Omental fat pad (tissue), 4 donors: ENCODE data around the gene JAML. TPM values are rescaled to one million over a fixed set of nuclear protein-coding genes. Genes with fewer than 3 reads are reported as not detected.

ENCODE experiments used
- ATAC-seq: fragments of 150-250 bp; one replicate; pipeline ENCODE4 v1.9.1; 2016; ENCODE audit warnings: mild to moderate bottlenecking, moderate library complexity; ENCODE audit not compliant: low FRiP score
- DNase-seq: peaks from one replicate; pipeline ENCODE4 v3.0.0-alpha.2; 2019; ENCODE audit warnings: low spot score
- CTCF ChIP-seq, 3 donors: fragments of 450-650 bp; IDR thresholded peaks; one replicate each; pipeline ENCODE4 v1.5.1; 2016 to 2017; ENCODE audit warnings: antibody characterized with exemption in 3 of 3, mild to moderate bottlenecking in 3 of 3, moderate library complexity in 2 of 3
- small RNA-seq: library from RNA; depleted of rRNA; stranded (forward); fragments of <200 nt; gene quantifications from one replicate; pipeline ENCODE3, GENCODE V24; 2016
- total RNA-seq, 4 donors: library from RNA; depleted of rRNA; stranded (reverse); fragments of >200 nt; gene quantifications; one replicate each; pipeline ENCODE4 v1.1.0, GENCODE V29; 2016

JAML gene
- total RNA-seq, 4 donors from 2014 or later, result 9.9 to 35.9 (median 13.7) TPM

- ATAC-seq, result no peak
- DNase-seq, result peak; percentile 15
- TF ChIP-seq CTCF (IDR thresholded peaks at IDR 0.05), result no peak
Measured at GRCh38 chr11:118144301-118145268, 80.2 kb downstream of the JAML start.

Small RNA genes within 50 kb of the gene (small RNA-seq; reads per million reads assigned to genes)
- gene HSPE1P18, result not detected

Other genes with a start within 250 kb of the JAML start
- 10 to 100 TPM; 23.2 to 65.9 (median 44.4) TPM for gene IL10RA, start 238.6 kb downstream of the JAML start, total RNA-seq
- not detected for gene TMPRSS4, start 147.9 kb downstream of the JAML start, total RNA-seq
- under 1 TPM in 1 of 4 donors, not detected in 3; 0.47 TPM for gene SMIM35, start 138.0 kb downstream of the JAML start, total RNA-seq
- 10 to 100 TPM in 1 of 4 donors, 1 to 10 TPM in 3; 1.1 to 10.2 (median 2.0) TPM for gene SCN4B, start 72.2 kb downstream of the JAML start, total RNA-seq
- under 1 TPM in 2 of 4 donors, not detected in 2; 0.28 to 0.47 TPM for gene SCN2B, start 48.4 kb downstream of the JAML start, total RNA-seq
- gene MPZL3, start 27.4 kb upstream of the JAML start, total RNA-seq, result 1 to 10 TPM; 1.3 to 2.5 (median 2.4) TPM
- gene MPZL2, start 39.3 kb upstream of the JAML start, total RNA-seq, result 10 to 100 TPM in 3 of 4 donors, 1 to 10 TPM in 1; 6.8 to 56.6 (median 33.6) TPM
- gene CD3E, start 79.7 kb upstream of the JAML start, total RNA-seq, result 1 to 10 TPM; 2.8 to 4.1 (median 3.0) TPM
- gene CD3D, start 117.7 kb upstream of the JAML start, total RNA-seq, result 1 to 10 TPM; 1.7 to 3.4 (median 2.6) TPM
- 1 to 10 TPM; 1.0 to 2.1 (median 1.6) TPM for gene CD3G, start 119.3 kb upstream of the JAML start, total RNA-seq
- 10 to 100 TPM; 39.3 to 45.9 (median 42.3) TPM for gene UBE4A, start 134.6 kb upstream of the JAML start, total RNA-seq
- 10 to 100 TPM; 38.1 to 57.1 (median 51.9) TPM for gene ATP5MG, start 176.6 kb upstream of the JAML start, total RNA-seq
- 10 to 100 TPM; 39.3 to 84.8 (median 51.9) TPM for gene KMT2A, start 211.5 kb upstream of the JAML start, total RNA-seq